GM19099 (cell line): ENCODE data around the gene DNM2.

Experiments used
- POLR2A ChIP-seq: IDR thresholded peaks from 3 replicates; pipeline ENCODE4 v1.6.1; 2011; ENCODE audit warnings: low read depth; ENCODE audit not compliant: insufficient read length; ENCODE audit errors: extremely low read depth

Gene DNM2

GRCh38 chr19:10756371-10756770, 38.5 kb downstream of the DNM2 start:
- no peak for TF ChIP-seq POLR2A

DNA sequence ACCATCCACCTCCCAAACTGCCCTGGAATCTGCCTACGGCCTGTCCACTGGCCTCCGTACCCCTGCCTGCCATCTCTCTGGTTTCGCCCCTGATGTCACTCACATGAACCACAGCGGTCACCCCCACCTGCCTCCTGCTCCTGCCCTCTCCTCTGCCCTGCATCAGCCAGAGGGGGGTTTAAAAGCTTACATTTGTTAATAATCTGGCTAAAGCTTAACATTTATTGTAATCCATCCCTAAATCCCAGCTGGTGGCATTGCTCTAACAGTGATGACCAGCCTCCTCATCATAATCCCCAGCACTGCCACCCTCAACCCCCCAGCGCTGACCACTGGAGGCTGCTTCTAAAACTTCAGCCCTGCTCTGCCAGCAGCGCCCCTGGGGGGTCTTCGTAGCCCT, 38.9 kb downstream of the DNM2 start:
- no peak for TF ChIP-seq POLR2A

DNA sequence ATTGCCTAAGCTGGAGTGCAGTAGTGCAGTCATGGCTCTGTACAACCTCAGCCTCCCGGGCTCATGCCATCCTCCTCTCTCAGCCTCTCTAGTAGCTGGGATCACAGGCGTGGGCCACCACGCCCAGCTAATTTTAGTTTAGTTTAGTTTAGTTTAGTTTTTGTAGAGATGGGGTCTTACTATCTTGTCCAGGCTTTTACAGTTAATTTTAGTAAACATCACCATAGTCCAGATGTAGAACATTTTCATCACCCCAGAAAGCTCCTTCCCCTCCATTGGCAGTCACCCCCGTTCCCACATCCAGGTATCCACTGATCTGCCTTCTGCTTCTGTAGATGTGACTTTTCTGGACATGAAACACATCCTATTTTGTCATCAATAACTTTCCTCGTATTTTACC, 41.1 kb downstream of the DNM2 start:
- no peak for TF ChIP-seq POLR2A

DNA sequence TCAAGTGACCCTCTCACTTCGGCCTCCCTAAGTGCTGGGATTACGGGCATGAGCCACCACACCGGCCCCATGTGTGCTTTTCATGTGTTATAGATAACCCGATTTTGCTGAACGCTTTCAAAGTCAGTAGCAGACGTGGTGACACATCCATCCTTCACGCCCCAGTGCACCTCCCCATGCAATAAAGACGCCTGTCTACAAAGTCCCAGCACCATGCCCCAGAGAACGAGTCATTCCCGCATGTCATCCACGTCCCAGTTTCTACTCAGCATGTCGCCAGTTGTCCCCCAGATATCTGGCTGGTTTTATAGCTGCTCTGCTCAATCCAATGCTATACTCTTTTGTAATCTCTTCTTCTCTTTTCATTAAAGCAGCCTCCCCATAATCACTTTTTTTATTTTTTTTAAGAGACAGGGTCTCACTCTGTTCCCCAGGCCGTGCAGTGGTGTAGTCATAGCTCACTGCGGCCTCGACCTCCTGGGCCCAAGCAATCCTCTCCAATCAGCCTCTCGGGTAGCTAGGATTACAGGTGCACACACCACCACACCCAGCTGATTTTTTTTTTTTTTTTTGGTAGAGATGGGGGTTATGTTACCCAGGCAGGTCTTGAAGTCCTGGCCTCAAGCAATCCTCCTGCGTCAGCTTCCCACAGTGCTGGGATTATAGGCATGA, 42.5 kb downstream of the DNM2 start:
- no peak for TF ChIP-seq POLR2A

DNA sequence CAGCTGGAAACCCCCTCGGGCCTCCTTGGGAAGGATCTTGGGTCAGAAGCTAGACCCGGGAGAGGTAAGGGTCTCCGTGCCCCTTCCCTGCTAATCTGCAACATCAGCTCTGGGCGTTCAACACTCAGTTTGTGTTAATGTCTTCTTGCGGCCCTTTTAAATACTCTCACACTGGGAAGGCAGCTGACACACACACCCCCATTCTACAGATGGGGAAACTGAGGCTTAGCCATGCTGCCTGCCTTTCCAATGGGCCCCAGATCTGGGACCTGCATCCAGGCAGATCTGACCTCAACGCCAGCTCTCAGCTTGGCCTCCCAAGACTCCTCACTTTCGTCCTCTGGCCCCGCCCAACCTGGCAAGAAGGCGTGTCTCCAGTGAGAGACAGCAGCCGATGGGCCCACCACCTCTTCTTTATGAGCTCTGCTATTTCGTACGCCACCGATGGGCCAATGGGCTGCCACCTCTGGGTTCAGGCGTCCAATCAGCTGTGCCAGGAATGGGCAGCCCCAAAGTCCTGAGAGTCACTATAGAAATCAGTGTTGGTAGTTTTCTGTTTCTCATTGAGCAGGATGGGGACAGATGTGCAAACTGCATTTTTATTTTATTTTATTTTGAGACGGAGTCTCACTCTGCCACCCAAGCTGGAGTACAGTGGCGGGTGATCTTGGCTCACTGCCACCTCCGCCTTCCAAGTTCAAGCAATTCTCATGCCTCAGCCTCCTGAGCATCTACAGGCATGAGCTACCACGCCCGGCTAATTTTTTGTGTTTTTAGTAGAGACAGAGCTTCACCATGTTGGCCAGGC, 43.8 kb downstream of the DNM2 start:
- no peak for TF ChIP-seq POLR2A

- TF ChIP-seq POLR2A, result no peak
These were observed 44.8 kb downstream of the DNM2 start for GRCh38 chr19:10762656-10763055.

DNA sequence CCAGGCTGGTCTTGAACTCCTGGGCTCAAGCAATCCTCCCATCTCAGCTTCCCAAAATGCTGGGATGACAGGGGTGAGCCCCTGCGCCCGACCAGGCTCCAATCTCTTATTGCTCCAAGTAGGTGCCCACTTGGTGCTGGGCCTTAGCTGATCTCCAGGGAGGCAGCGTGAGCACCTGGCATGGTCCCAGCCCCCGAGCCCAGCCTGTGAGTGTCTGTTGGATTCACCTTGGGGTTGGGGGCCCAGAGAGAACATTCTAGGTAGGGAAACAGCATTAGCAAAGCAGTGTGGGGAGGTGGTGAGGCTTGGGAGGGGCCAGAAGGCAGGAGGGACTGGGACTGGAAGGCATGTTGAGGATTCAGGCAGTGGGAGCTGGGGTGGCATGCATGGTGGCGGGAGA, 45.5 kb downstream of the DNM2 start:
- TF ChIP-seq POLR2A, result no peak

DNA sequence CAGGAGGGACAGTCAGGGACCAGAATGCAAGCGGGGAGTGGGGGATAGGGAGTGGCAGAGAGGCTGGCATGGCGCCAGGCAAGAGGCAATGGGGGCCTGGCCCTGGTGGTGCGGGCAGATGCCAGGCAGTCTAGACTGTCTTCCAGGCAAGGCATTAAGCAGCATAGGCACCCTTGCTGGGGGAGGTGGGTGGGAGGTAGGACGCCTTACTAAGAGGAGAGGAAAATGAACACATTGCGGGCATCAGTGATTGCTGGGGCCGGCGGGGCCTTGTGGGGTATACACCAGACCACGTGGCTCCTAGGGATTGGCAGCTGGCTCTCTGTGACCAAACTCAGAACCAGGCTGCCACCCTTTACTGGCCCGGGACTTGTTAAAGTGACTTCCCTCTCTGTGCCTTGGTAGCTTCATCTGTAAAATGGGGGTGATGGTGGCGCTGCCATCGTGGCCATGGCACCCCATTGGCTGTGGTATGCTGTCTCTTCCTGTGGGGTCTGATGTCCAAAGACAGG, 46.0 kb downstream of the DNM2 start:
- no peak for TF ChIP-seq POLR2A

DNA sequence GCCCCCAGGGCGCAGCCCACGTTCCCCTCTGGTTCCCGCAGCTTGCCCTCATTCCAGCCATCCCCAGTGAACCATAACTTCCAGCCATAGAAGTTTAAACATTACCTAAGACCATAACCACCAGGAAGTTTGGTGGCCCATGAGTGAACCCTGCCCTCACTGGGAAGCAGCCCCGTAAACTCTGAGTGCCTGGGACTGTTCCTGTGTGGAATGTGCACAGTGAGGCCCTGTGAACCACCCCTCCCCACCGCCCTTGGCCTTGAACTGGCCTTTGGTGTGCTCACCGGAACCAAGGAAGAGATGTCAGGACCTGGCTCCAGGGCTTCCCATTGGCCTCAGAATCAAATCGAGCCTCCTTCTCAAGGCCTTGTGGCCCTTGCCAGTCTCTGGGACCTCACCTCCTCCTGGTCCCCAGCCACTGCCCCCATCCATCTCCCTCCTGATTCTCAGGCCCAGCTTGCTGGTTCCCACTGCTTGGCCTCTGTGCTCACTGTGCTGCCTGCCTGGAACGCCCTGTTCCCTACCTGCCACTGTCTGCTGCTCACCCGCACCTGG, 46.5 kb downstream of the DNM2 start:
- no peak for TF ChIP-seq POLR2A

GRCh38 chr19:10766049-10766623, 48.3 kb downstream of the DNM2 start:
- TF ChIP-seq POLR2A, result no peak

- TF ChIP-seq POLR2A, result no peak
These were observed 48.9 kb downstream of the DNM2 start for GRCh38 chr19:10766671-10767201.

GRCh38 chr19:10767726-10768125, 49.8 kb downstream of the DNM2 start:
- TF ChIP-seq POLR2A, result no peak

GRCh38 chr19:10768369-10768768, 50.5 kb downstream of the DNM2 start:
- TF ChIP-seq POLR2A, result no peak

- TF ChIP-seq POLR2A, result no peak
These were observed 51.1 kb downstream of the DNM2 start for GRCh38 chr19:10768936-10769335.
